AG09309 (cell line): ENCODE measurements around the gene DMRT1.
A peak's percentile ranks its signal among the peaks of the same experiment; 100 is the strongest.

Experiments used
- DNase-seq: peaks from one replicate; pipeline ENCODE4 v3.0.0-alpha.2; 2010; ENCODE audit warnings: low read depth
- H3K4me3 ChIP-seq: 2 replicates; pipeline ENCODE4 v1.5.1; 2011; ENCODE audit warnings: mild to moderate bottlenecking, low read depth, low read length, moderate library complexity; ENCODE audit not compliant: control insufficient read depth
- CTCF ChIP-seq: IDR thresholded peaks from 2 replicates; pipeline ENCODE4 v1.5.1; 2011; ENCODE audit warnings: mild to moderate bottlenecking, low read depth, low read length, inconsistent platforms; ENCODE audit not compliant: insufficient read depth, control insufficient read depth; ENCODE audit errors: missing control alignments

The DMRT1 gene

GRCh38 chr9:804026-804425 lies 37.5 kb upstream of the DMRT1 start:
- TF ChIP-seq CTCF, result no peak
- no peak for DNase-seq
- H3K4me3 ChIP-seq, result no peak overlapping the region

- no peak for TF ChIP-seq CTCF
- no peak overlapping the region for H3K4me3 ChIP-seq
- DNase-seq, result no peak
These were observed 36.3 kb upstream of the DMRT1 start for GRCh38 chr9:805151-805550.

- H3K4me3 ChIP-seq, result no peak overlapping the region
- no peak for DNase-seq
- TF ChIP-seq CTCF, result peak; percentile 76
These were observed 35.0 kb upstream of the DMRT1 start for GRCh38 chr9:806285-807156.

- no peak for TF ChIP-seq CTCF
- DNase-seq, result no peak
- H3K4me3 ChIP-seq, result no peak overlapping the region
These were observed 30.4 kb upstream of the DMRT1 start for GRCh38 chr9:811106-811531.

GRCh38 chr9:818958-819357 lies 22.5 kb upstream of the DMRT1 start:
- DNase-seq, result no peak
- no peak for TF ChIP-seq CTCF
- no peak overlapping the region for H3K4me3 ChIP-seq

- TF ChIP-seq CTCF, result no peak
- DNase-seq, result no peak
- no peak overlapping the region for H3K4me3 ChIP-seq
These were observed 14.8 kb upstream of the DMRT1 start for GRCh38 chr9:826500-827280.
